GM20431 (cell line): ENCODE measurements around the gene POTEF.
"Not testable (repeated sequence)": the region's sequence is repeated elsewhere in the genome, so short reads cannot be mapped to it uniquely, and the experiment has no call there.

ENCODE experiments used
- in situ Hi-C: fragments of 300-500 bp; cut with MseI, MboI; formaldehyde crosslinking; loops from one replicate; pipeline ENCODE4 v1.15.0; 2020; ENCODE audit warnings: low sequenced_read_pairs; ENCODE audit not compliant: unreplicated experiment

The POTEF gene

GRCh38 chr2:130153721-130154422 is 24.9 kb upstream of the POTEF start:
- in situ Hi-C loops, result not testable (repeated sequence)

- in situ Hi-C loops, result no loop called here
These were observed 24.0 kb upstream of the POTEF start for GRCh38 chr2:130152816-130153595.

DNA sequence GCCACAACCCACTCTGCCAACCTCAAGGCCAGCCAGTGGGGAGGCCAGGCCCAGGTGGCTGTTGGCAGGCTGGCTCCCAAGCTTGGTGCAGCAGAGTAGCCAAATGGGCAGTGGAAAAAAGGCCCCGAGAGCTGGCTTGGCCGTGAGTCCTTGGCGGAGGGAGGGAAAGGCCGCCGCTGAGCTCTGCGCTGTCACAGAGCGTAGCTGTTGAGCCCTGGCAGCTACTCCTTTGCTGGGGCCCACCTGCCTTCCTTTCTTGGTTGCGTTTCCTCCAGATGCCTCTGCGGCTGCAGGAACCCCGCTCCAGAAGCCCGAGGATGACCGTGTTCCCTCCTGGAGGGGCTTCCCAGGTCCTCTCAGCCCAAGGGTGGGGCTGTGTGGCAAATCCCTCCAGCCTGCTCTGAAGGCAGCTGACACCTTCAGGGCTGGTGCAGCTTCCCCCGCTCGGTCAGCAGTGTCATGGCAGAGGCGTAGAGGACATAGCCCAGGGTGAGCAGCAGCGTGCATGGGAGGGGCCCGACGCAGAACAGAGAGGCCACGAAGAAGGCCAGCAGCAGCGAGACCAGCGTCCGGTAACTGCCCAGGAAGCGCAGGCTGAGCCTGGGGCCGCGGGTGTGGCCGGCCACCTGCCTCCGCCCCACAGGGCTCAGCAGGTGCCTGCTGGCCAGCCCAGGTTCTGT is 23.3 kb upstream of the POTEF start:
- in situ Hi-C loops, result not testable (repeated sequence)

DNA sequence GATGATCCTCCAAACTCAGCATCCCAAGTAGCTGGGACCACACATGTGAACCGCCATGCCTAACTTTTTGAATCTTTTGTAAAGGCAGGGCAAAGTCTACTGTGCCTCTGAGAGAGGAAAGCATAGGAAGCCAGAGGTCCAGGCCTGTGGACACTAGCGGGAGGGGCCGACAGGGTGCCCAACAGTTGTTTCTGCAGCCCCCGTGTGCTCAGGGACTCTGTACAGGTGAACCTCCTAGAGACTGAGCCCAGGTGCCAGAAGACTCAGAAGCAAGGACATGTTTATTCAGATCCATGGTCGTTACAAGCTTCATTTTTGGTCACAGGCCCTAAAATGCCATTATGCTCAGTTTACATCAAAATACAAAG is 22.1 kb upstream of the POTEF start:
- in situ Hi-C loops, result not testable (repeated sequence)

- in situ Hi-C loops, result no loop called here
These were observed 21.4 kb upstream of the POTEF start for GRCh38 chr2:130150181-130151144.

DNA sequence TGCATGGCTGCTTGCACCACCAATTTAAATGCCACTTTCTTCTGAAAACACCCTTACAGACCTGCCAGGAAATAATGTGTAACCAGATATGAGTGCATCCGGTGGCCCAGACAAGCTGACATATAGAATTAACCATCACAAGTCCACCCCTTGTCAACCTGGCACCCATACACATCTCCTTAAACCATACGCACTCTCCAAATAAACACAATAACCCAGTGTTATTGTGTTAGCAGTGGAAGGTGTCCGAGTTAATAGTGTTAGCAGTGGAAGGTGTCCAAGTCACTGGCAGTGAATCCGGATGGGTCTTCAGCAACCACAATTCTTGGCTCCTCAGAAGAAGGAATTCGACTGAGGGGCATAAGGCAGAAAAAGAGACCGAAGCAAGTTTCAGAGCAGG is 19.5 kb upstream of the POTEF start:
- in situ Hi-C loops, result not testable (repeated sequence)

GRCh38 chr2:130145006-130145414 is 16.0 kb upstream of the POTEF start, which contains the start of gene CCDC74B:
TSS of gene CCDC74B (minus strand) at chr2:130145112. CDS start at chr2:130144996, 116 bp downstream.
- in situ Hi-C loops, result not testable (repeated sequence)

DNA sequence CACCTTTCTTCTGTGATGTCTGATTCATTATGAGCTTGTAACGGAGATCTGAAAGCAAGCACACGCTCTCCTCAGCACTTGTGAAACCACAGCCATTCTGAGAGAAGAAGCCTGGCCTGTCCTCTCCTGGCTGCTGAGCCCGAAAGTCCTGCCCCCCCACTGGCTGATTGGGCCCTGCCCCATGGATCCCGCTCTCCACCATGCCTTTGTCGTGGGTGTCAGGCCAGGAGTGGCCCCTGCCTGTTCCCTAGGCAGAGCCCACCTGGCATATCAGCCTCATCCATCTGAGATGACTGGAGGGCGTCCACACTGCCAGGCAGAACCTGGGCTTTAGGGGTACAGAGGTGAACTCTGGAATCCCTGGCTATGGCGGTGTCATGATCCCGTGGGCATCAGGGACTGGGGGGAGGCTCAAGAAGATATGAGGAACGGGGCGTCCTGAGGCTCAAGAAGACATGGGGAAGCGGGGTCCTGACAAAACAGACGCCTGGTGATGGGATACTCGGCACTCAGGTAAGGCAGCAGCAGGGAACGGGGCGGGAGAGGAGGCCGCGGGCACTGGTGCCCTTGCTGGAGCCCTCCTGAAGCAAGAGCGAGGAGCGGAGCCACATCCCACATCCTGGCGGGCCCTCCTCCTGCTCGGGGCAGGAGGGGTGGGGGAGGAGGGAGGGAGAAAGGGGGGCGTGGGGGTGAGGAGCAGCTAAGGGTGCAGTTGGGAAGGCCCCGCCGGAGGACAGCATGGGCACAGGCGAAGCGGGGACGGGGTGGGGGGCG is 14.4 kb upstream of the POTEF start:
- in situ Hi-C loops, result not testable (repeated sequence)

GRCh38 chr2:130142396-130143265 is 13.6 kb upstream of the POTEF start:
- in situ Hi-C loops, result not testable (repeated sequence)

DNA sequence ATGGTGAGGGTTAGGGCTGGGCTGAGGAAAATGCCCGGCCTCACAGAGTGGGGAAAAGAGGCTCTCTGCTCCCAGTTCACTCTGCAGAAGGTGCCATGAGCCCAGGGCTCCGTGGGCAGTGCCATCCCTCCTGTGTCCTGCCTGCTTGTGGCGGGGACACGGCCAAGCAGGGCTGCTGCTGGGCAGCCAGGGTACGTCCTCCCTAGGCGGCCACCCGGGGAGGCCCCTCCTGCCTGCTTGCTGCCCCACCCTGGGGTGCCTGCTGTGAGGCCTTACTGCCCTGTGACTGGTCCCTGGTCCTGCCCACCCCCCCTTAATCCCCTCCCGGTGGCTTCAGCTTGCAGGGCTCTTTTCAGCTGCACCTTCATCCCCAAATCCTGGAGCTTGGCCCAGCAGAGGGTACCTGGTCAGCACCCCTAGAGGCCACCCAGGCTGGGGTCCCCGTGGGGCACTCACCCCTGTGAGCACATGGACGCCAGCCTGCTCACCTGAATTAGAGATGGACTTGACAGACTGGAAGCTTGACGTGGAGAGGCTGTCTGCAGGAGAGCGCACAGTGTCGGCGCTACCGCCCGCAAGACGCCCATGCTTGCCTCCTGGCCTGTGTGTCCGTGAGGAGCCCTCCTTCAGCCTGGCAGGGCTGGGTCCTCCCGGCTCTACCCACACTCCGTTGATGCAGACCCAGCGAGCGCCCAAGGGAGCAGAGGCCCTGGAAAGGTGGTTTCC is 12.8 kb upstream of the POTEF start:
- in situ Hi-C loops, result not testable (repeated sequence)

DNA sequence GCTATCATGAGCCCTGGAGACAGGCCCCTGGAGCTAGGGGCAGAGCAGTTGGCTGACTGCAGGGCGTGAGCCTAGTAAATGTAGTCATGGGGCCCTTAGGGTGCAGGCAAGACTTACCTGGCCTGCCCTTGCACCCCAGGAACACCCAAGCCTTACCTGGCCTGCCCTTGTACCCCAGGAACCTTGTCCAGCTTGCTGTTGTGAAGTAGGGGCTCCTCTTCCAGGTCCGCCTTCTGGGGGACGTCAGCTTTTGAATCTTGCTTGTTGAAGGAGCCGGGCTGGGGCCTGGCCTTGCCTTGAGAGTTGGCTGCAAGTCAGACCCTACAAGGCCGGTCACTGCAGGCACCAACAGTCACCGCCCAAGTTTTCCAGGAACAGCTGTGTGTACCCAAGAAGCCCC is 12.0 kb upstream of the POTEF start:
- in situ Hi-C loops, result not testable (repeated sequence)

DNA sequence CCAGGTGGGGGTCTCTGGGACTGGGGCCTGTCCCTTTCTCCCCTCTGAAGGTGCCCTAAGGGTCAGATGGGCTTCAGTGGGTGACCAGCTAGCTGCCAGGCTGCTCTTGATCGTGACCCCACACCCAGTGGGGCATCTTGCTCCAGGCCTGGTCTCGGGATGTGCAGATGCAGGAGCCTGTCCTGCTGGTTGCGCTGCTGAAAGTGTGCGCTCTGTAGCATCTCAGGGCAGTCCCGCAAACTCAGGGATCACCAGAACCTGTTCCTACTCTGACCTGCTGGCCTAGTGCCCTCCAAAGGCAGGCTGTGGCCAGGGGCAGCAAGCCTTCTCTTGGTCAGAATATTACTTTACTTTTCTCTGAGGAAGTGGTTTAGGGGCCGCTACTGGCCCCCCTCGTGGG is 11.5 kb upstream of the POTEF start:
- in situ Hi-C loops, result not testable (repeated sequence)

DNA sequence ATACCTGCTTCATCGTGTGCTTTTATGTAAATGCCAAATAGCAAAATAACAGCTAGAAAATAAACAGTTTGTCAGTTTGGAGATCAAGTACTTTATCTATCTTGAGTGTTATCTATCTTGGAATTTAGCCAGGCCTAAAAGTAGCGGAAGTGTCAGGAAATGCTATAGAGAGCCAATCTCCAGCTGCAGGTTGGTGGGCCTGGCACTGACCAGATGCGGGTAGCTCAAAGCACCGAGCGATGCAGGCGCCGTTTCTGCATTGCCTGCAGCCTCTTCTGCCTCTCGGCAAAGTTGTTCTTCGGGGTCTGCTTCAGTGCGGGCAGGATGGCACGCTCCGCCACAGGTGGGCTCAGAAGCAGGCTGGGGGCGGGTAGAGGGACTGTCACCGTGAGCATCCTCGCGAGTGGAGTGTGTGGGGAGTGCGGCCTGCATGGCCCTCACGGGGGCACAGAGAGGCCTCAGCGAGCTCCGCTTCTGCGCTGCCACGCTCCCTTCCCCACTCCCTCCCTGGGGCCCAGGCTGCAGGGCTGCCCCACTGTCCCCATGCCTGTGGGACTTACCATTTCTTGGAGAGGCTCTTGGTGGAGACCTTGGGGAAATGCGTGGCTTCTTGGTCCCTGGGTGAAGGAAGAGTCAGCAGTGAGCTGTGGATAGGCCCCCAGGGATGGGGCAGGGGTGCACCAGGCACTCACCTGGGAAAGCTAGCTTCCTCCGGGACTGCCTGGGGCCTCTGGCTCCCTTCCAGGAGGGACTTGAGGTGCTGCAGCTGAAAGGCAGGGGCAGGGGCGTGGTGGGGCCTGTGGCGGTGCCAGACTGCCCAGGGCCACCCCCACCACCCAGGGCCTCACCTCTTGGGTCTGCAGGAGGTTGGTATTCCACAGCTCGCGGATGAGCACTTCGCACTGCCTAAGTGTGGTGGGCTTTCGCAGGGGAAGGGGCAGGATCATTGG is 10.6 kb upstream of the POTEF start:
- in situ Hi-C loops, result not testable (repeated sequence)

GRCh38 chr2:130138841-130139251 is 9.8 kb upstream of the POTEF start:
- in situ Hi-C loops, result not testable (repeated sequence)

DNA sequence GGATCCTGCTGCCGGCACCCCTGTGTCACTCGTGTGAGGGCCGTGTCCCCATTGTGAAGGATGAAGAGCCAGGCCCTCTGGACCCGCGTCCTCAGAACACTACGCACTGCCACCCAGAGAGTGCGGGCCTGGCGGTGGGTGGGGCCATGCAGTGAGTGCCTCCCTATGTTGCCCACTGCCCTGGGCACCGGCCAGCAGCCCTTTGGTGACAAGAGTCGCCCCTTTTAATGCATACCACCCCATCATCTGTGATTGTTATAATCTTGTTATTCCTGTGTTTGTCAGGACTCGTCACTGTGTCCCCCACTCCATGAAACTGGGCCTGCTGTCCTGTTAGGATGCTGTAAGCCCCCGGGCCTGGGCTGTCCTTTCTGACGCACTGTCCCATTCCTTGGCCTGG is 9.3 kb upstream of the POTEF start:
- in situ Hi-C loops, result not testable (repeated sequence)

- in situ Hi-C loops, result not testable (repeated sequence)
These were observed 8.1 kb upstream of the POTEF start for GRCh38 chr2:130137118-130137517.
